ENCODE results near the gene MOB3B. TPM values are rescaled to one million over a fixed set of nuclear protein-coding genes. Genes with fewer than 3 reads are reported as not detected.

MOB3B gene
- polyA plus RNA-seq, 2 donors = 2.0 to 2.5 TPM

DNA sequence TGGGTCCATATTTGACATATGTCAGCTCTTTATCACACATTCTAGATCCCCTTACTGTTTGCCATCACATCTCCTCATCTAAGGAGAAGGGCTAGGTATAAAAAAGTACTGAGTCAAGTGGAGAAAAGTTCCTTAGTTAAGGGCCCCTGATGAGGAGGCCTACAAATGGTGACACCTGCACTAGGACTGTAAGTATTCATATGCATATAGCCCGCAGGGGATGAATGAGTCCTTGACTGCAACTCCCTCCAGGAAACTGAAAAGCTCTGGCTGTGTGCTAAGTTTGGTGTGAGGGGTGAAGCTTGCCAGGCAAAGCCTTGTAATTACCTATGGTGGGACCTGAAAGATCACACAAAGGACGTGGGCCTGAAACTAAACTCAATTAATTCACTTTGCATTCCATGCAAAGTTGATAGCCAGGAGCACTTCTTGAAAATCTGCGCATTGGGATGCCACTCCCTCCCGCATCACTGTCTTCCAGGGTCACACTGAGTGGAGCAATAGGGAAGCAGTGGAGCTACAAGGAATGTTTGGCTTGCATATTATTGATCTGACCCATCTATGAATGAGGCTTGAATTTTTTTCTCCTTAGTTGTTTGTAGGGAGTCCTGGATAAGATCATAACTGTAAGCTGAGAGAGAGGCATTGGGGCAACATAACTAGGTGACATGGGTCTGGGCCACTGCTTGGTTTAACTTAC is 220.8 kb downstream of the MOB3B start:
- no peak overlapping the region for H3K27ac ChIP-seq (ENCODE audit: low read depth in 2 of 2, low read length in 1 of 2)
- H3K4me1 ChIP-seq (ENCODE audit: control insufficient read depth in 2 of 2, insufficient read depth in 2 of 2, low read length in 1 of 2) = no peaks in the 10 kb centered on the region
- 83 to 86% methylated on average over 4 of the region's 4 CpGs for WGBS, 2 donors
- no peaks in the 10 kb centered on the region for H3K27me3 ChIP-seq (ENCODE audit: control insufficient read depth in 1 of 2, insufficient read depth in 2 of 2, low read length in 2 of 2)
- no peaks in the 10 kb centered on the region for H3K9me3 ChIP-seq (ENCODE audit: control insufficient read depth in 2 of 2, insufficient read depth in 1 of 2, low read depth in 1 of 2, low read length in 1 of 2)
- H3K4me3 ChIP-seq (ENCODE audit: low read depth in 1 of 2, low read length in 2 of 2) = no peak overlapping the region
- no peaks in the 10 kb centered on the region for H3K36me3 ChIP-seq (ENCODE audit: control insufficient read depth in 2 of 2, insufficient read depth in 2 of 2, low read length in 1 of 2)

DNA sequence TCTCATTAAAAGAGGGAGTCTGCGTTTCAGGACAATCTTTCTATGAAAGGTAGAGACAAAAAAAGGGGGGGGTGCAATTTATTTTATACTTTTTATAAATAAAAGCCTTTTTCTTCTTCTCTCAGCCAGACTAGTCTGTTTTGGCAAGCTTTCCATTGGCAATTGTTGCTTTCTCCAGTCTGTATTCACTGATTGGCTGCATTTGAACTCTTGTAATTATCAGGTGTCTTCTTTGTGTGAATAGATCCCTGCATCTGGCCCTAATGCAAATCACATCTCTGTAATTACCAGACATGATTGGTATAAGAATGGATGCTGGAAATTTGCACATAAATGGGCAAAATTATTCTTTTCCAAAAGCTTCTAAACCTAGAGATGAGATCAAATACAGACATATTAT is 225.1 kb downstream of the MOB3B start:
- no peak overlapping the region for H3K27ac ChIP-seq (ENCODE audit: low read depth in 2 of 2, low read length in 1 of 2)
- no peaks in the 10 kb centered on the region for H3K4me1 ChIP-seq (ENCODE audit: control insufficient read depth in 2 of 2, insufficient read depth in 2 of 2, low read length in 1 of 2)
- no peak overlapping the region for H3K4me3 ChIP-seq (ENCODE audit: low read depth in 1 of 2, low read length in 2 of 2)
- 79 to 97% methylated on average over 1 of the region's 1 CpG for WGBS, 2 donors
- H3K9me3 ChIP-seq (ENCODE audit: control insufficient read depth in 2 of 2, insufficient read depth in 1 of 2, low read depth in 1 of 2, low read length in 1 of 2) = no peaks in the 10 kb centered on the region
- no peaks in the 10 kb centered on the region for H3K36me3 ChIP-seq (ENCODE audit: control insufficient read depth in 2 of 2, insufficient read depth in 2 of 2, low read length in 1 of 2)
- no peaks in the 10 kb centered on the region for H3K27me3 ChIP-seq (ENCODE audit: control insufficient read depth in 1 of 2, insufficient read depth in 2 of 2, low read length in 2 of 2)

DNA sequence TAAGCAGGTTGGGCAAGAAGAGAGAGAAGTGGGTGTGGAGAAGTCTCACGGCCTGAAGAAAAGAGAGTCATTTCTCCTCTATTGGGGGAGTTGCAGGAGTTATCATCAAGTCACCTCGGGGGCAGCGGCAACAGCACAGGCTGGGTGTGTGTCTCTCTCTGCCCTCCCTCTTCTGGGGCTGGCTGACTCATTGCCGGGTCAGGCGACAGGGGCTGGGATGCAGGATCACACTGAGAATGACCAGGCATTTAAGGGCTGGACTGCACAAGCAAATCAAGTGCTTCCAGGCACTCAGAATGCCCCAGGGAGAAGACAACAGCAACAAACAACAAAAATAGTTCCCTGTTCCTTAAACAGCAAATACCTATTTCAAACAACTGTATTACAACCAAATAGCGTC is 226.4 kb downstream of the MOB3B start:
- Histone ChIP-seq H3K9me3 (ENCODE audit: control insufficient read depth in 2 of 2, insufficient read depth in 1 of 2, low read depth in 1 of 2, low read length in 1 of 2) (no peaks in the 10 kb centered on the region), H3K27ac (ENCODE audit: low read depth in 2 of 2, low read length in 1 of 2) (no peak overlapping the region), H3K27me3 (ENCODE audit: control insufficient read depth in 1 of 2, insufficient read depth in 2 of 2, low read length in 2 of 2) (no peaks in the 10 kb centered on the region), H3K36me3 (ENCODE audit: control insufficient read depth in 2 of 2, insufficient read depth in 2 of 2, low read length in 1 of 2) (no peaks in the 10 kb centered on the region), H3K4me3 (ENCODE audit: low read depth in 1 of 2, low read length in 2 of 2) (no peak overlapping the region), H3K4me1 (ENCODE audit: control insufficient read depth in 2 of 2, insufficient read depth in 2 of 2, low read length in 1 of 2) (no peaks in the 10 kb centered on the region)
- WGBS, 2 donors = 54 to 67% methylated on average over 5 to 6 of the region's 6 CpGs

DNA sequence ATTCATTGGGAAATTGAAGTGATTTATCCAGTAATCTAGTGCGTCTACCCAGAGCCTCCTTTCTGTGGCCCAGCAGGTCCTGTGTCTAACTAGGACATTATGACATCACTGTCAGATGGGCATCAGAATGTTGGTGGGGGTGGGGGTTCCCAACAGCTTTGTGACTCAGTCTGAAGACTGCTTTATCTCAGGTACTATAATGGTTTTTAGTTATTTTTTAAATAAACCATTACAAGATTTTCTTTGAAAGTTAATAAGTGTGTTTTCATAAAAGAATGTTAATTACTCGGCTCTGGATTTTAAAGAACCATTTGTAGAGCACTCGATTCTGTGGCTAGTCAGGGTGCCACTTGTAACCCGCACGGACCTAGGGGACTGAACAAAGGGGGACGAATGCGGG is 232.6 kb downstream of the MOB3B start, which contains the start of gene EQTN:
Gene EQTN, minus strand, starts transcription at position 101 of the 400 bp plus-strand sequence. Its CDS starts 95 bp downstream, at position 6.
- Histone ChIP-seq H3K36me3 (ENCODE audit: control insufficient read depth in 2 of 2, insufficient read depth in 2 of 2, low read length in 1 of 2) (no peaks in the 10 kb centered on the region), H3K9me3 (ENCODE audit: control insufficient read depth in 2 of 2, insufficient read depth in 1 of 2, low read depth in 1 of 2, low read length in 1 of 2) (no peaks in the 10 kb centered on the region), H3K4me3 (ENCODE audit: low read depth in 1 of 2, low read length in 2 of 2) (no peak within 1 kb of the TSS), H3K4me1 (ENCODE audit: control insufficient read depth in 2 of 2, insufficient read depth in 2 of 2, low read length in 1 of 2) (no peaks in the 10 kb centered on the region), H3K27me3 (ENCODE audit: control insufficient read depth in 1 of 2, insufficient read depth in 2 of 2, low read length in 2 of 2) (no peaks in the 10 kb centered on the region), H3K27ac (ENCODE audit: low read depth in 2 of 2, low read length in 1 of 2) (no peak within 1 kb of the TSS)
- WGBS, 2 donors = 79 to 80% methylated on average over 7 of the region's 7 CpGs

DNA sequence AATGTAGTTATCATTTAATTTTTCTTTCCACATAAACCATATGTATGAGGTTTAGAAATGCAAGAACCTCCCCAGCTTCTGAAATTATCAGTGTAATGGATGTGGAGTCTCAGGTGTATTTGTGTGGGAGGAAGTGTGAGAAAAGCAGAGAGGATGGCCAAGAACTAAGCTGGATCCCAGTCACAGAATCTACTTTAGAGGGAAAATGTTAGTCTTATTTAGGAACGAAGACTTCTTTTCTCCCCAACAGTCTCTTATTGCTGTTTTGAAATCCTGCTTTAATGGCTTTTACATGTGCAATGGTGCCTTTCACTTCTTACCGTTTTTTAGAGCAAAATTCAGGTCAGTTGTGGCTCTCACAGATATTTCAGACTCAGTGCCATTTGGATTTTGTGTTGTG is 235.6 kb downstream of the MOB3B start:
- Histone ChIP-seq H3K27ac (ENCODE audit: low read depth in 2 of 2, low read length in 1 of 2) (no peak overlapping the region), H3K36me3 (ENCODE audit: control insufficient read depth in 2 of 2, insufficient read depth in 2 of 2, low read length in 1 of 2) (no peaks in the 10 kb centered on the region), H3K27me3 (ENCODE audit: control insufficient read depth in 1 of 2, insufficient read depth in 2 of 2, low read length in 2 of 2) (no peaks in the 10 kb centered on the region), H3K9me3 (ENCODE audit: control insufficient read depth in 2 of 2, insufficient read depth in 1 of 2, low read depth in 1 of 2, low read length in 1 of 2) (no peaks in the 10 kb centered on the region), H3K4me1 (ENCODE audit: control insufficient read depth in 2 of 2, insufficient read depth in 2 of 2, low read length in 1 of 2) (no peaks in the 10 kb centered on the region), H3K4me3 (ENCODE audit: low read depth in 1 of 2, low read length in 2 of 2) (no peak overlapping the region)
- 69 to 77% methylated on average over 2 of the region's 2 CpGs for WGBS, 2 donors

DNA sequence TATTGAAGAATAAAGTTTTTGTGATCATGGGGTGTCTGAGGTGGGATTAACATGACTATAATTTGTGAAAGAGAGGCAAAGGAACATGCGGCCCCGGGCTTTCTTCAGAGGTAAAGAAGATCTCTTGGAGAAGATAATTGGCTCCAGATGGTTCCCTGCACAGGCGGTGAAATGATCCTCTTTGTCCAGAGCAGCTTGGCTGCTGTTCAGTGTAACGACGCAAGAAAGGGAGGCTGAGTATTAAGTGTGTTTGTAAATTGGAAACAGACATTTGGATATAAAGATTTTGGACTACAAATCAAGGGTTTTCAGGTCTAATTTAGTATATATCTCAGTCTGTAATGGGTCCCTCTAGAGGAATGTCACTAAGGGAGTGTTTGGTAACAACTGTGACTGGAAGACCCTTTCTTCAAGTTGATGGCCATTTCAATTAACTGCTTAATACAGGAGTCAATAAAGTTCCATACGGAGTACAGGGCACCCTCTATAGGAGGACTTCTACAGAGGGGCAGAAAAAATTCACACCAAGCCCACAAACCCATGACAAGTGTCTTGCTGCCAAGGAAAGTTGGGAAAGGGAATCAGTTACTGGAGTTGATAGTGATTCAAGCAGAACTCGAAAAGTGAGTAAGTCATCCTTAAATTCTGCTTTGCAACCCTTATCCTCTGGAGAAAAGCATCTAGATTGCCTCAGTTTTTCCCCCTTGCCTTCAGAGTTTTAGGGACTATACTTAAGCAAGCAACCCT is 236.8 kb downstream of the MOB3B start:
- Histone ChIP-seq H3K27ac (ENCODE audit: low read depth in 2 of 2, low read length in 1 of 2) (no peak overlapping the region), H3K36me3 (ENCODE audit: control insufficient read depth in 2 of 2, insufficient read depth in 2 of 2, low read length in 1 of 2) (no peaks in the 10 kb centered on the region), H3K4me1 (ENCODE audit: control insufficient read depth in 2 of 2, insufficient read depth in 2 of 2, low read length in 1 of 2) (no peaks in the 10 kb centered on the region), H3K27me3 (ENCODE audit: control insufficient read depth in 1 of 2, insufficient read depth in 2 of 2, low read length in 2 of 2) (no peaks in the 10 kb centered on the region), H3K4me3 (ENCODE audit: low read depth in 1 of 2, low read length in 2 of 2) (no peak overlapping the region), H3K9me3 (ENCODE audit: control insufficient read depth in 2 of 2, insufficient read depth in 1 of 2, low read depth in 1 of 2, low read length in 1 of 2) (no peaks in the 10 kb centered on the region)
- WGBS, 2 donors = 75 to 76% methylated on average over 7 of the region's 7 CpGs

DNA sequence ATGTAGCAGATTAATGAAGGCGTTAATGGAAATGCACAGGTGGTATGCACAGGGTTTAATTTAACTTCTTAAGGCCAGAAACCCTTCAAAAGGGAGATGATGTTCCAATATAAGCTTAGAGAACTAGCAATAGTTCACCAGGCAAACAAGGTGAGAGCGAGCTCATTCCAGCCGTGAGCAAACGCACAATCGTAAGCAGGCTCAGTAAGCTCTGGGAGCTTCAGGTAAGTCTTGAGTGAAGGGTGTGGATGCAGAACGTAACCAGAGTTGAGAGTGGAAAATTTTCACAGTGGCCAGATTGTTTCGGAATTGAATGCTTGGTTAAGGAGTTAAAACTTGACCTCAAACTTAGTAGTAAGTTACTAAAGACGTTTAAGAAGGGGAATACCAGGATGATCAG is 238.3 kb downstream of the MOB3B start:
- H3K9me3 ChIP-seq (ENCODE audit: control insufficient read depth in 2 of 2, insufficient read depth in 1 of 2, low read depth in 1 of 2, low read length in 1 of 2) = no peaks in the 10 kb centered on the region
- H3K27ac ChIP-seq (ENCODE audit: low read depth in 2 of 2, low read length in 1 of 2) = no peak overlapping the region
- no peak overlapping the region for H3K4me3 ChIP-seq (ENCODE audit: low read depth in 1 of 2, low read length in 2 of 2)
- no peaks in the 10 kb centered on the region for H3K27me3 ChIP-seq (ENCODE audit: control insufficient read depth in 1 of 2, insufficient read depth in 2 of 2, low read length in 2 of 2)
- 84 to 86% methylated on average over 8 of the region's 8 CpGs for WGBS, 2 donors
- H3K4me1 ChIP-seq (ENCODE audit: control insufficient read depth in 2 of 2, insufficient read depth in 2 of 2, low read length in 1 of 2) = no peaks in the 10 kb centered on the region
- H3K36me3 ChIP-seq (ENCODE audit: control insufficient read depth in 2 of 2, insufficient read depth in 2 of 2, low read length in 1 of 2) = no peaks in the 10 kb centered on the region

DNA sequence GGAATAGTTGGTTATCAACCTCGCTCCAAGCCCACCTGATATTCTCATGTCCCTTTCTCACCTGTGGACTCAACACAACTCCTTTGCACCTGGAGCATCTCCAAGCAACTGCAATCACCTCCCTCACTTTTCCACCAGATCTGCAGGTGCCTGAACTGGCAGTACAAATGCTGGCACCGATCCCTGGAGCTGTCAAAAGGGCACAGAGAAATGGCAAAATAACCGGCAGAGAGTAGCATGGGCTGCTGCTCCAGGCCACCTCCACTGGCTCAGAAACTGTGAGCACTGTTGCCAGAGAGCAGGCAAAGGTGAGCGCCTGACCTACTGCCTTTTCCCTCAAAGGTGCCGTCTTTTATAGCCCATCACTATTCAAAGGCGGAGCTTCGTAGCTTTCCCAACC is 247.3 kb downstream of the MOB3B start:
- H3K36me3 ChIP-seq (ENCODE audit: control insufficient read depth in 2 of 2, insufficient read depth in 2 of 2, low read length in 1 of 2) = no peaks in the 10 kb centered on the region
- no peaks in the 10 kb centered on the region for H3K9me3 ChIP-seq (ENCODE audit: control insufficient read depth in 2 of 2, insufficient read depth in 1 of 2, low read depth in 1 of 2, low read length in 1 of 2)
- no peak overlapping the region for H3K27ac ChIP-seq (ENCODE audit: low read depth in 2 of 2, low read length in 1 of 2)
- no peaks in the 10 kb centered on the region for H3K4me1 ChIP-seq (ENCODE audit: control insufficient read depth in 2 of 2, insufficient read depth in 2 of 2, low read length in 1 of 2)
- 75 to 79% methylated on average over 7 of the region's 7 CpGs for WGBS, 2 donors
- H3K4me3 ChIP-seq (ENCODE audit: low read depth in 1 of 2, low read length in 2 of 2) = no peak overlapping the region
- no peaks in the 10 kb centered on the region for H3K27me3 ChIP-seq (ENCODE audit: control insufficient read depth in 1 of 2, insufficient read depth in 2 of 2, low read length in 2 of 2)

DNA sequence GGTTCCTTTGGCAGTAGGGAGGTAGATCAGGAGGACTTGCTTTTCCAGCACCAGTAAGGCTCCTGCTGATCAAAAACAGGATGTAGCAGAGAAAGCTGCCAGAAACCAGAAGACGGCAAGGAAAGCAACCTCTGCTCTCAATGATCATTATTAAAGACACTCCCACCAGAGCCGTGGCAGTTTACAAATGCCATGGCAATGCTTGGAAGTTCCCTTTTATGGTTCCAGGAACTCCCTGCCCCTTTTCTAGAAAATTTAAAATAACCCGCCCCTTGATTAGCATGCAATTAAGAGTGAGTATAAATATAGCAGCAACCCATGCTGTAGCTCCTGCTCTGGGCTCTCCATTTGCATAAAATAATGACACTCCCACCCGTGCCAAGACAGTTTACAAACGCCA is 248.8 kb downstream of the MOB3B start:
- no peaks in the 10 kb centered on the region for H3K4me1 ChIP-seq (ENCODE audit: control insufficient read depth in 2 of 2, insufficient read depth in 2 of 2, low read length in 1 of 2)
- no peak overlapping the region for H3K27ac ChIP-seq (ENCODE audit: low read depth in 2 of 2, low read length in 1 of 2)
- WGBS, 2 donors = 35 to 36% methylated on average over 5 of the region's 5 CpGs
- H3K36me3 ChIP-seq (ENCODE audit: control insufficient read depth in 2 of 2, insufficient read depth in 2 of 2, low read length in 1 of 2) = no peaks in the 10 kb centered on the region
- no peaks in the 10 kb centered on the region for H3K27me3 ChIP-seq (ENCODE audit: control insufficient read depth in 1 of 2, insufficient read depth in 2 of 2, low read length in 2 of 2)
- no peaks in the 10 kb centered on the region for H3K9me3 ChIP-seq (ENCODE audit: control insufficient read depth in 2 of 2, insufficient read depth in 1 of 2, low read depth in 1 of 2, low read length in 1 of 2)
- H3K4me3 ChIP-seq (ENCODE audit: low read depth in 1 of 2, low read length in 2 of 2) = no peak overlapping the region

DNA sequence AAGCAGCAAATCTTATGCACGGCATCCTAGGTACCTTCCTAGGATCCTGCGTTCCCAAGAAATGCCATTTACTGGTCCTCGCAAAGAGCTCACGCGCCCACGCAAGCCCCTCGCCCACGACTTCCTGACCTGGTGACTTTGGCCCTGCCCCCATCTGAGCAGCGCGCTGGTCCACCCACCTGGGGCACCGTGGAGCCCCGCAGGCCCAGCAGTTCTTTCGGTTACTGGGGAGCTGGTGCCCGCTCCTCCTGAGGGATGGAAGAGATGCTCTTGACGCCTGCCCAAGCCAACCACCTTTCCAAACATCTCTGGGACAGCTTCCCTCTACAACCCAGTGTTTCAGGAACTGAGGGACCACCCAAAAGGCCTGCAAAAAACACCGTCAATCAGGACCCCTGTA is 249.4 kb downstream of the MOB3B start:
- H3K9me3 ChIP-seq (ENCODE audit: control insufficient read depth in 2 of 2, insufficient read depth in 1 of 2, low read depth in 1 of 2, low read length in 1 of 2) = no peaks in the 10 kb centered on the region
- WGBS, 2 donors = 91 to 92% methylated on average over 16 of the region's 16 CpGs
- H3K4me1 ChIP-seq (ENCODE audit: control insufficient read depth in 2 of 2, insufficient read depth in 2 of 2, low read length in 1 of 2) = no peaks in the 10 kb centered on the region
- H3K27me3 ChIP-seq (ENCODE audit: control insufficient read depth in 1 of 2, insufficient read depth in 2 of 2, low read length in 2 of 2) = no peaks in the 10 kb centered on the region
- H3K36me3 ChIP-seq (ENCODE audit: control insufficient read depth in 2 of 2, insufficient read depth in 2 of 2, low read length in 1 of 2) = no peaks in the 10 kb centered on the region
- H3K27ac ChIP-seq (ENCODE audit: low read depth in 2 of 2, low read length in 1 of 2) = no peak overlapping the region
- no peak overlapping the region for H3K4me3 ChIP-seq (ENCODE audit: low read depth in 1 of 2, low read length in 2 of 2)
